ENCODE data around the gene RTKN. TPM values are rescaled to one million over a fixed set of nuclear protein-coding genes. Genes with fewer than 3 reads are reported as not detected.

The RTKN gene
- polyA plus RNA-seq, 1 donor from 2014 or later, result 4.9 TPM

DNA sequence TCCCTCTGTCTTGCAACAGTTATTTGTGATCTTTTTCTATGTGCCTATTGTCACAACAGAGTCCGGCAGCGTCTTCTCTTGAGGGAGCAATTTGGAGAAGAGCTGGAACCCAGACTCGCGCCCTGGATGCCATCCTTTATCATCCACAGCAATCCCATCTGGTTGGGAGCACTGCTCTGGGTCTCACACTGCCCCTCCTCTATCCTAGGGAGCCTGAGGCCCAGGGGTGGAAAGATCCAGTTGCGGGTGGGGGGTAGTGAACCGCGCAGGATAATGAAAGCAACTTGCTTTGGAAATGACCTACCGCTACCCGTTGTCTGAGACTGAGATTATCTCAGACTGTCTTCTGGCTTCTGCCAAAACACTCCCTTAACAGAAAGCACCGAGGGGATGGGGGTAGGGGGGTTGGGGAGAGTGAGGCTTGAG is 17.2 kb upstream of the RTKN start:
- Histone ChIP-seq H3K27ac (ENCODE audit: low read length) (peak overlapping the region; percentile 81), H3K9me3 (ENCODE audit: low read length) (no peaks in the 10 kb centered on the region), H3K4me2 (ENCODE audit: low read length) (peak overlapping the region; percentile 97), H3K9ac (ENCODE audit: low read length) (peak overlapping the region; percentile 91), H3K27me3 (ENCODE audit: insufficient read depth, low read depth, low read length) (no peaks in the 10 kb centered on the region), H3K9me2 (ENCODE audit: insufficient read depth, low read length) (no peaks in the 10 kb centered on the region), H3F3A (ENCODE audit: insufficient read depth, low read length, poor library complexity, severe bottlenecking) (no peaks in the 10 kb centered on the region), H3K79me2 (replicated peaks; ENCODE audit: insufficient read depth, low read length) (peaks cover 12% of the 10 kb centered on the region), H3K4me3 (ENCODE audit: low read length) (peak overlapping the region; percentile 99), H2AFZ (ENCODE audit: low read depth, low read length) (no peak overlapping the region), H3K36me3 (ENCODE audit: insufficient read depth, low read length) (no peaks in the 10 kb centered on the region), H4K20me1 (ENCODE audit: insufficient read depth) (no peaks in the 10 kb centered on the region)
- TF ChIP-seq, protein P1, sequence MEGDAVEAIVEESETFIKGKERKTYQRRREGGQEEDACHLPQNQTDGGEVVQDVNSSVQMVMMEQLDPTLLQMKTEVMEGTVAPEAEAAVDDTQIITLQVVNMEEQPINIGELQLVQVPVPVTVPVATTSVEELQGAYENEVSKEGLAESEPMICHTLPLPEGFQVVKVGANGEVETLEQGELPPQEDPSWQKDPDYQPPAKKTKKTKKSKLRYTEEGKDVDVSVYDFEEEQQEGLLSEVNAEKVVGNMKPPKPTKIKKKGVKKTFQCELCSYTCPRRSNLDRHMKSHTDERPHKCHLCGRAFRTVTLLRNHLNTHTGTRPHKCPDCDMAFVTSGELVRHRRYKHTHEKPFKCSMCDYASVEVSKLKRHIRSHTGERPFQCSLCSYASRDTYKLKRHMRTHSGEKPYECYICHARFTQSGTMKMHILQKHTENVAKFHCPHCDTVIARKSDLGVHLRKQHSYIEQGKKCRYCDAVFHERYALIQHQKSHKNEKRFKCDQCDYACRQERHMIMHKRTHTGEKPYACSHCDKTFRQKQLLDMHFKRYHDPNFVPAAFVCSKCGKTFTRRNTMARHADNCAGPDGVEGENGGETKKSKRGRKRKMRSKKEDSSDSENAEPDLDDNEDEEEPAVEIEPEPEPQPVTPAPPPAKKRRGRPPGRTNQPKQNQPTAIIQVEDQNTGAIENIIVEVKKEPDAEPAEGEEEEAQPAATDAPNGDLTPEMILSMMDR (IDR thresholded peaks at IDR 0.05; ENCODE audit: poor library complexity, severe bottlenecking), result no peak
- TF ChIP-seq TAF1 (IDR thresholded peaks at IDR 0.05; ENCODE audit: low read depth) (no peak), POLR2AphosphoS5 (IDR thresholded peaks at IDR 0.05) (no peak), MXI1 (conservative IDR thresholded peaks at IDR 0.05; ENCODE audit: poor library complexity, severe bottlenecking) (no peak), SMC3 (conservative IDR thresholded peaks at IDR 0.05; ENCODE audit: poor library complexity) (no peak), EP300 (conservative IDR thresholded peaks at IDR 0.05; ENCODE audit: poor library complexity, severe bottlenecking) (no peak), RAD21 (conservative IDR thresholded peaks at IDR 0.05) (no peak), EZH2 (IDR thresholded peaks at IDR 0.05; ENCODE audit: borderline replicate concordance, insufficient read depth, low read length, poor library complexity, severe bottlenecking) (no peak)
- TF ChIP-seq, protein P2, sequence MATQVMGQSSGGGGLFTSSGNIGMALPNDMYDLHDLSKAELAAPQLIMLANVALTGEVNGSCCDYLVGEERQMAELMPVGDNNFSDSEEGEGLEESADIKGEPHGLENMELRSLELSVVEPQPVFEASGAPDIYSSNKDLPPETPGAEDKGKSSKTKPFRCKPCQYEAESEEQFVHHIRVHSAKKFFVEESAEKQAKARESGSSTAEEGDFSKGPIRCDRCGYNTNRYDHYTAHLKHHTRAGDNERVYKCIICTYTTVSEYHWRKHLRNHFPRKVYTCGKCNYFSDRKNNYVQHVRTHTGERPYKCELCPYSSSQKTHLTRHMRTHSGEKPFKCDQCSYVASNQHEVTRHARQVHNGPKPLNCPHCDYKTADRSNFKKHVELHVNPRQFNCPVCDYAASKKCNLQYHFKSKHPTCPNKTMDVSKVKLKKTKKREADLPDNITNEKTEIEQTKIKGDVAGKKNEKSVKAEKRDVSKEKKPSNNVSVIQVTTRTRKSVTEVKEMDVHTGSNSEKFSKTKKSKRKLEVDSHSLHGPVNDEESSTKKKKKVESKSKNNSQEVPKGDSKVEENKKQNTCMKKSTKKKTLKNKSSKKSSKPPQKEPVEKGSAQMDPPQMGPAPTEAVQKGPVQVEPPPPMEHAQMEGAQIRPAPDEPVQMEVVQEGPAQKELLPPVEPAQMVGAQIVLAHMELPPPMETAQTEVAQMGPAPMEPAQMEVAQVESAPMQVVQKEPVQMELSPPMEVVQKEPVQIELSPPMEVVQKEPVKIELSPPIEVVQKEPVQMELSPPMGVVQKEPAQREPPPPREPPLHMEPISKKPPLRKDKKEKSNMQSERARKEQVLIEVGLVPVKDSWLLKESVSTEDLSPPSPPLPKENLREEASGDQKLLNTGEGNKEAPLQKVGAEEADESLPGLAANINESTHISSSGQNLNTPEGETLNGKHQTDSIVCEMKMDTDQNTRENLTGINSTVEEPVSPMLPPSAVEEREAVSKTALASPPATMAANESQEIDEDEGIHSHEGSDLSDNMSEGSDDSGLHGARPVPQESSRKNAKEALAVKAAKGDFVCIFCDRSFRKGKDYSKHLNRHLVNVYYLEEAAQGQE (IDR thresholded peaks at IDR 0.05; ENCODE audit: borderline replicate concordance), result no peak

GRCh38 chr2:74458132-74458937 is 16.6 kb upstream of the RTKN start, which contains the start of gene WBP1:
TSS of gene WBP1 (plus strand) at chr2:74458438. CDS start at chr2:74458603, 165 bp downstream.
- no peaks in the 10 kb centered on the region for H3K9me2 ChIP-seq (ENCODE audit: insufficient read depth, low read length)
- H3K36me3 ChIP-seq (ENCODE audit: insufficient read depth, low read length), result no peaks in the 10 kb centered on the region
- TF ChIP-seq SMC3 (conservative IDR thresholded peaks at IDR 0.05; ENCODE audit: poor library complexity) (no peak), EP300 (conservative IDR thresholded peaks at IDR 0.05; ENCODE audit: poor library complexity, severe bottlenecking) (no peak), POLR2AphosphoS5 (IDR thresholded peaks at IDR 0.05) (peak; percentile 76), RAD21 (conservative IDR thresholded peaks at IDR 0.05) (no peak), MXI1 (conservative IDR thresholded peaks at IDR 0.05; ENCODE audit: poor library complexity, severe bottlenecking) (peak; percentile 57)
- TF ChIP-seq, protein P1 (IDR thresholded peaks at IDR 0.05; ENCODE audit: poor library complexity, severe bottlenecking), result peak; percentile 22
- TF ChIP-seq, protein P2 (IDR thresholded peaks at IDR 0.05; ENCODE audit: borderline replicate concordance), result peak; percentile 9
- H3K27me3 ChIP-seq (ENCODE audit: insufficient read depth, low read depth, low read length), result no peaks in the 10 kb centered on the region
- H3K9me3 ChIP-seq (ENCODE audit: low read length), result no peaks in the 10 kb centered on the region
- peak within 1 kb of the TSS; percentile 99 for H3K4me3 ChIP-seq (ENCODE audit: low read length)
- H2AFZ ChIP-seq (ENCODE audit: low read depth, low read length), result peak within 1 kb of the TSS; percentile 73
- no peaks in the 10 kb centered on the region for H4K20me1 ChIP-seq (ENCODE audit: insufficient read depth)
- H3K79me2 ChIP-seq (replicated peaks; ENCODE audit: insufficient read depth, low read length), result peaks cover 12% of the 10 kb centered on the region
- H3K27ac ChIP-seq (ENCODE audit: low read length), result peak within 1 kb of the TSS; percentile 98
- H3K9ac ChIP-seq (ENCODE audit: low read length), result peak within 1 kb of the TSS; percentile 95
- H3F3A ChIP-seq (ENCODE audit: insufficient read depth, low read length, poor library complexity, severe bottlenecking), result no peaks in the 10 kb centered on the region
- H3K4me2 ChIP-seq (ENCODE audit: low read length), result peak within 1 kb of the TSS; percentile 97
